ENCODE data around the gene SEC14L1. TPM values are rescaled to one million over a fixed set of nuclear protein-coding genes. Genes with fewer than 3 reads are reported as not detected.
A peak's percentile ranks its signal among the peaks of the same experiment; 100 is the strongest.

SEC14L1 gene
- polyA plus RNA-seq, result 28.7 TPM
- long read RNA-seq, donor 1, result 0 reads
- long read RNA-seq, donor 2, full-length matches to known transcripts, result 2 of 2 reads
- long read RNA-seq, donor 2, partial matches to known transcripts, result 0 of 2 reads
- long read RNA-seq, donor 2, other reads (novel, unspliced or antisense), result 0 of 2 reads
- long read RNA-seq, donor 3, result 0 reads
- long read RNA-seq, donor 4, result 0 reads
- long read RNA-seq, donor 5, full-length matches to known transcripts, result 2 of 2 reads
- long read RNA-seq, donor 5, partial matches to known transcripts, result 0 of 2 reads
- long read RNA-seq, donor 5, other reads (novel, unspliced or antisense), result 0 of 2 reads
- long read RNA-seq, donor 6, result 0 reads
- long read RNA-seq, donor 7, full-length matches to known transcripts, result 2 of 2 reads
- long read RNA-seq, donor 7, partial matches to known transcripts, result 0 of 2 reads
- long read RNA-seq, donor 7, other reads (novel, unspliced or antisense), result 0 of 2 reads
- long read RNA-seq, donor 8, full-length matches to known transcripts, result 4 of 4 reads
- long read RNA-seq, donor 8, partial matches to known transcripts, result 0 of 4 reads
- long read RNA-seq, donor 8, other reads (novel, unspliced or antisense), result 0 of 4 reads
- long read RNA-seq, donor 9, full-length matches to known transcripts, result 2 of 2 reads
- long read RNA-seq, donor 9, partial matches to known transcripts, result 0 of 2 reads
- long read RNA-seq, donor 9, other reads (novel, unspliced or antisense), result 0 of 2 reads
- long read RNA-seq, donor 10, partial matches to known transcripts, result 0 of 1 reads
- long read RNA-seq, donor 10, other reads (novel, unspliced or antisense), result 0 of 1 reads
- long read RNA-seq, donor 11, full-length matches to known transcripts, result 2 of 2 reads
- long read RNA-seq, donor 11, partial matches to known transcripts, result 0 of 2 reads
- long read RNA-seq, donor 11, other reads (novel, unspliced or antisense), result 0 of 2 reads

- Histone ChIP-seq H3K9me3 (ENCODE audit: control insufficient read depth, low read depth, low read length) (no peaks in the 10 kb centered on the region), H3K4me1 (ENCODE audit: control insufficient read depth, insufficient read depth, low read length) (peaks cover 15% of the 10 kb centered on the region)
- DNase-seq, result peak in 1 of 2 donors; percentile 50
These were observed at the start of gene SEC14L1 for GRCh38 chr17:77140878-77141767. Gene SEC14L1, plus strand, starts transcription at chr17:77140969. Its CDS starts 2,628 bp downstream, at chr17:77143597.

GRCh38 chr17:77092025-77092424 is 48.7 kb upstream of the SEC14L1 start:
- peaks cover 4% of the 10 kb centered on the region for H3K4me1 ChIP-seq (ENCODE audit: control insufficient read depth, insufficient read depth, low read length)
- no peaks in the 10 kb centered on the region for H3K27me3 ChIP-seq (ENCODE audit: control insufficient read depth, insufficient read depth, low read length)
- peaks cover 44% of the 10 kb centered on the region for H3K36me3 ChIP-seq (ENCODE audit: control insufficient read depth, insufficient read depth, low read length)
- H3K9me3 ChIP-seq (ENCODE audit: control insufficient read depth, low read depth, low read length), result no peaks in the 10 kb centered on the region
- no peak overlapping the region for H3K4me3 ChIP-seq (ENCODE audit: low read length)
- no peak overlapping the region for H3K27ac ChIP-seq (ENCODE audit: low read length)
- DNase-seq, result no peak
- no CpG with 5 or more reads among the region's 7 CpGs for WGBS (ENCODE audit: insufficient coverage, low lambda C conversion rate)

More at GRCh38 chr17:77140878-77141767, at the start of gene SEC14L1:
- Histone ChIP-seq H3K36me3 (ENCODE audit: control insufficient read depth, insufficient read depth, low read length) (peaks cover 7% of the 10 kb centered on the region), H3K27me3 (ENCODE audit: control insufficient read depth, insufficient read depth, low read length) (no peaks in the 10 kb centered on the region), H3K27ac (ENCODE audit: low read length) (peak within 1 kb of the TSS; percentile 83), H3K4me3 (ENCODE audit: low read length) (peak within 1 kb of the TSS; percentile 69)
- no CpG with 5 or more reads among the region's 99 CpGs for WGBS (ENCODE audit: insufficient coverage, low lambda C conversion rate)

DNA sequence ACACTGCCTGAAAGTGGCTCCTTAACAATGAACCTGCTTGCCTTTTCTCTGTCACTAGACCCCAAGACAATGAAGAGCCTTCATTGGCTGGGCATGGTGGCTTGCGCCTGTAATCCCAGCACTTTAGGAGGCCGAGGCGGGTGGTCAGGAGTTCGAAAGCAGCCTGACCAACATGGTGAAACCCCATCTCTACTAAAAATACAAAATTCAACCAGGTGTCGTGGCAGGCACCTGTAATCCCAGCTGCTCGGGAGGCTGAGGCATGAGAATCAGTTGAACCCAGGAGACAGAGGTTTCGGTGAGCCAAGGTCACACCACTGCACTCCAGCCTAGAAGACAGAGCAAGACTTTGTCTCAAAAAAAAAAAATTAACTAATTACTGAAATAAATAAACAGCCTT is 45.3 kb upstream of the SEC14L1 start:
- Histone ChIP-seq H3K4me3 (ENCODE audit: low read length) (no peak overlapping the region), H3K36me3 (ENCODE audit: control insufficient read depth, insufficient read depth, low read length) (peaks cover 41% of the 10 kb centered on the region), H3K27me3 (ENCODE audit: control insufficient read depth, insufficient read depth, low read length) (no peaks in the 10 kb centered on the region), H3K4me1 (ENCODE audit: control insufficient read depth, insufficient read depth, low read length) (peaks cover 13% of the 10 kb centered on the region), H3K27ac (ENCODE audit: low read length) (no peak overlapping the region), H3K9me3 (ENCODE audit: control insufficient read depth, low read depth, low read length) (no peaks in the 10 kb centered on the region)
- DNase-seq, result no peak
- 100% methylated on average over 1 of the region's 7 CpGs for WGBS (ENCODE audit: insufficient coverage, low lambda C conversion rate)

DNA sequence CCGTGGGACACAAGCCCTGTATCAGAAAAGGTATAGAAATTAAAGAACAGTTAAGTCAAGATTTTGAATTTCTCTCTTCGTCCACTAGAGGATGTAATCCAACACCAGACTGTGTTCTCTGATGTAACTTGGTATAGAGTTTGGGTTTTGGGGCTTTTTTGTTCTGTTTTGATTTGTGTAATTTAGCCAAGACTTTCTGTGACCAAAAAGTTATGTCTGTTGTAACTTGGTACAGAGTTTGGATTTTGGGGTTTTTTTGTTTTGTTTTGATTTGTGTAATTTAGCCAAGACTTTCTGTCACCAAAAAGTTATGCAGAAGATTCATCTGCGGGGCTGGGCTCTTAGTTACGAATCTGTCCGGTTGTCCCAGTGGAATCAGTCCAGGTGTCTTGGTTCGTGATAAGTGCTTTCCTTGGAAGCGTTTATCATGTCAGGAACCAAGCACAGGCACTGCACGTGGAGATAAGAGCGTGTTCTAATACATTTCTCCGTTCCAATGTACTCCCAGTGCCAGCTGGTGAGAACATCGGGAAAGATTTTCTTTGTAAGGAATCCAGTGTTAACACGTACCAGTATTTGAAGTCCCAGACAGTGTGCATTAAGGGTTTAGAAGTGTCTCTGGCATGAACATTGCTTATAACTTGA is 44.1 kb upstream of the SEC14L1 start:
- Histone ChIP-seq H3K27ac (ENCODE audit: low read length) (no peak overlapping the region), H3K27me3 (ENCODE audit: control insufficient read depth, insufficient read depth, low read length) (no peaks in the 10 kb centered on the region), H3K9me3 (ENCODE audit: control insufficient read depth, low read depth, low read length) (no peaks in the 10 kb centered on the region), H3K4me3 (ENCODE audit: low read length) (no peak overlapping the region), H3K4me1 (ENCODE audit: control insufficient read depth, insufficient read depth, low read length) (peaks cover 13% of the 10 kb centered on the region), H3K36me3 (ENCODE audit: control insufficient read depth, insufficient read depth, low read length) (peaks cover 33% of the 10 kb centered on the region)
- 40% methylated on average over 1 of the region's 12 CpGs for WGBS (ENCODE audit: insufficient coverage, low lambda C conversion rate)
- DNase-seq, result peak in 1 of 2 donors; percentile 24

GRCh38 chr17:77097631-77098180 is 43.1 kb upstream of the SEC14L1 start:
- Histone ChIP-seq H3K4me1 (ENCODE audit: control insufficient read depth, insufficient read depth, low read length) (peaks cover 13% of the 10 kb centered on the region), H3K27me3 (ENCODE audit: control insufficient read depth, insufficient read depth, low read length) (no peaks in the 10 kb centered on the region), H3K9me3 (ENCODE audit: control insufficient read depth, low read depth, low read length) (no peaks in the 10 kb centered on the region), H3K4me3 (ENCODE audit: low read length) (no peak overlapping the region), H3K27ac (ENCODE audit: low read length) (no peak overlapping the region), H3K36me3 (ENCODE audit: control insufficient read depth, insufficient read depth, low read length) (peaks cover 27% of the 10 kb centered on the region)
- no peak for DNase-seq
- 90% methylated on average over 2 of the region's 6 CpGs for WGBS (ENCODE audit: insufficient coverage, low lambda C conversion rate)

- H3K4me3 ChIP-seq (ENCODE audit: low read length), result no peak overlapping the region
- H3K9me3 ChIP-seq (ENCODE audit: control insufficient read depth, low read depth, low read length), result no peaks in the 10 kb centered on the region
- peak overlapping the region; percentile 83 for H3K27ac ChIP-seq (ENCODE audit: low read length)
- H3K4me1 ChIP-seq (ENCODE audit: control insufficient read depth, insufficient read depth, low read length), result peaks cover 13% of the 10 kb centered on the region
- no peaks in the 10 kb centered on the region for H3K27me3 ChIP-seq (ENCODE audit: control insufficient read depth, insufficient read depth, low read length)
- peaks cover 14% of the 10 kb centered on the region for H3K36me3 ChIP-seq (ENCODE audit: control insufficient read depth, insufficient read depth, low read length)
- 15% methylated on average over 2 of the region's 9 CpGs for WGBS (ENCODE audit: insufficient coverage, low lambda C conversion rate)
- DNase-seq, result peak; percentile 70 to 84
These were observed 41.8 kb upstream of the SEC14L1 start for GRCh38 chr17:77098884-77099545.

- no peaks in the 10 kb centered on the region for H3K9me3 ChIP-seq (ENCODE audit: control insufficient read depth, low read depth, low read length)
- H3K4me3 ChIP-seq (ENCODE audit: low read length), result no peak overlapping the region
- peaks cover 8% of the 10 kb centered on the region for H3K36me3 ChIP-seq (ENCODE audit: control insufficient read depth, insufficient read depth, low read length)
- DNase-seq, result no peak
- WGBS (ENCODE audit: insufficient coverage, low lambda C conversion rate), result 100% methylated on average over 9 of the region's 15 CpGs
- peaks cover 13% of the 10 kb centered on the region for H3K4me1 ChIP-seq (ENCODE audit: control insufficient read depth, insufficient read depth, low read length)
- H3K27ac ChIP-seq (ENCODE audit: low read length), result no peak overlapping the region
- no peaks in the 10 kb centered on the region for H3K27me3 ChIP-seq (ENCODE audit: control insufficient read depth, insufficient read depth, low read length)
These were observed 40.8 kb upstream of the SEC14L1 start for GRCh38 chr17:77099997-77100396.

GRCh38 chr17:77101521-77102410 is 39.0 kb upstream of the SEC14L1 start:
- Histone ChIP-seq H3K9me3 (ENCODE audit: control insufficient read depth, low read depth, low read length) (no peaks in the 10 kb centered on the region), H3K4me3 (ENCODE audit: low read length) (no peak overlapping the region), H3K27me3 (ENCODE audit: control insufficient read depth, insufficient read depth, low read length) (no peaks in the 10 kb centered on the region), H3K4me1 (ENCODE audit: control insufficient read depth, insufficient read depth, low read length) (peaks cover 13% of the 10 kb centered on the region), H3K27ac (ENCODE audit: low read length) (no peak overlapping the region), H3K36me3 (ENCODE audit: control insufficient read depth, insufficient read depth, low read length) (peaks cover 3% of the 10 kb centered on the region)
- no peak for DNase-seq
- no CpG with 5 or more reads among the region's 15 CpGs for WGBS (ENCODE audit: insufficient coverage, low lambda C conversion rate)
